ENCODE measurements around the gene GPAT3.
A peak's percentile ranks its signal among the peaks of the same experiment; 100 is the strongest.
"Not testable (repeated sequence)": the region's sequence is repeated elsewhere in the genome, so short reads cannot be mapped to it uniquely, and the experiment has no call there.

Gene GPAT3

DNA sequence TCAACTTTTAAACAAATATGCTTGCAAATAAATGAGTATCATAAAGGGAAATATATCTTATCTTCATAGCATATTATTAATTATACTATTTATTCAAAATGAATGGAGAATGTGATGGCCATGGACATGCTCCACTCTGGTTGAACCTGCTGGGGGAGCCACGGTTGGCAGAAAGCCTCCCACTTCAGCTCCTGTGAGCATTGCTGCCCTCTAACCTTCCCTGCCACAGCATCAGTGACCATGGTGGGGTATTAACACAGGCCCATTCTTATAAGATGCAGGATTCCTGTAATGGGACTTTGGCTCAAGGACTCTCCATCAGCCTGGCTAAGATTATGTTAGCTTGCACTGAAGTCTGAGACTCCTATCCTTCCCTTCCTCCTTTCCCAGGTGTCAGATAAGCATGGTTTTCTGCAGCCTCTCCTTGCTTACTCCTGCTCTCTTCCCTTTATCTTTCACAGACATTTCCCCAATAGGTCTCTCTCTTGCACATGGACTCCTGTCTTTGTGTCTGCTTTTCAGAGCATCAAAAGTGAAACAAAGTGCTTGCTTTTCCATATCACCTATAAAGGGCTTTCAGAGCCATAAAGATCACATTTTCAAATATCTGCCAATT, 46.1 kb upstream of the GPAT3 start:
- H3K9me3 ChIP-seq (ENCODE audit: control insufficient read depth, insufficient read depth, low read depth, low read length) = no peaks in the 10 kb centered on the region
- no peak overlapping the region for H3K27ac ChIP-seq (ENCODE audit: extremely low read depth, low read depth, low read length)
- no peaks in the 10 kb centered on the region for H3K36me3 ChIP-seq (ENCODE audit: control insufficient read depth in 2 of 2, insufficient read depth in 1 of 2, low read length in 2 of 2)
- POLR2A ChIA-PET = no interaction called here
- CTCF ChIA-PET = interaction anchor here (0.7 to 1.7 kb wide), 4 partner anchors 8 to 647 kb away, joined by 3 to 8 read pairs (median 4); no protein-coding TSS in a partner anchor
- TF ChIP-seq, protein P1, sequence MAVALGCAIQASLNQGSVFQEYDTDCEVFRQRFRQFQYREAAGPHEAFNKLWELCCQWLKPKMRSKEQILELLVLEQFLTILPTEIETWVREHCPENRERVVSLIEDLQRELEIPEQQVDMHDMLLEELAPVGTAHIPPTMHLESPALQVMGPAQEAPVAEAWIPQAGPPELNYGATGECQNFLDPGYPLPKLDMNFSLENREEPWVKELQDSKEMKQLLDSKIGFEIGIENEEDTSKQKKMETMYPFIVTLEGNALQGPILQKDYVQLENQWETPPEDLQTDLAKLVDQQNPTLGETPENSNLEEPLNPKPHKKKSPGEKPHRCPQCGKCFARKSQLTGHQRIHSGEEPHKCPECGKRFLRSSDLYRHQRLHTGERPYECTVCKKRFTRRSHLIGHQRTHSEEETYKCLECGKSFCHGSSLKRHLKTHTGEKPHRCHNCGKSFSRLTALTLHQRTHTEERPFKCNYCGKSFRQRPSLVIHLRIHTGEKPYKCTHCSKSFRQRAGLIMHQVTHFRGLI (tag by site-specific recombination; IDR thresholded peaks at IDR 0.05) = no peak
- TF ChIP-seq, protein P2, sequence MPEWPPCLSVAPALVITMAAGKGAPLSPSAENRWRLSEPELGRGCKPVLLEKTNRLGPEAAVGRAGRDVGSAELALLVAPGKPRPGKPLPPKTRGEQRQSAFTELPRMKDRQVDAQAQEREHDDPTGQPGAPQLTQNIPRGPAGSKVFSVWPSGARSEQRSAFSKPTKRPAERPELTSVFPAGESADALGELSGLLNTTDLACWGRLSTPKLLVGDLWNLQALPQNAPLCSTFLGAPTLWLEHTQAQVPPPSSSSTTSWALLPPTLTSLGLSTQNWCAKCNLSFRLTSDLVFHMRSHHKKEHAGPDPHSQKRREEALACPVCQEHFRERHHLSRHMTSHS (tag by site-specific recombination; IDR thresholded peaks at IDR 0.05) = no peak
- H3K4me3 ChIP-seq (ENCODE audit: low read depth, low read length) = no peak overlapping the region
- no peaks in the 10 kb centered on the region for H3K4me1 ChIP-seq (ENCODE audit: control insufficient read depth, insufficient read depth, low read length)

DNA sequence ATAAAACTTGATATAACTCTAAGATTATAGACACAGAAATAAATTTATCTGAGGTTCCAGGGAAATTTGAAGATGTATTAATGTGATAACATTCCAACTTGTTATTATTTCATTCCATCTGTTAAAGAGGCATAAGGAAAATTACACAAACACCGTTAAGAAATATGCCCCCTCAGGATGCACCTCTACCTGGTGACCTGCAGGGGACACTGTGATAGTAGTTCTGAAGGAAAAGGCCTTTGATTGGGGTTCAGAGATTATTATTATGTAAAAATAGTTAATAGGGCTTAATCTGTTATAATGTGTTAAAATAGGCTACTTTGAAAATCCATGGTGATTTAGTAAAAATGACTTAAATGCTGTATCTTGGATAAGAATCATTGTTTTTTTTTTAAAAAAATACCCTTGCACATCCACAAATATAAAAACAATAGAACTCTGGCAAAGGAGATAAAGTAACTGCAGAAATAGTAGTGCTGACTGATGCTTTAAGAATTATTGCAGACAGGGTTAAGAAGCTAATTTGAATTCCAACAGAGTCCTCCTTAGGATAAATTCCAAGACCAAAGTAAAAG, 44.9 kb upstream of the GPAT3 start:
- TF ChIP-seq ZBTB10 (tag by site-specific recombination; IDR thresholded peaks at IDR 0.05) (no peak), HOXA7 (CRISPR knock-in tag; IDR thresholded peaks at IDR 0.05; ENCODE audit: borderline replicate concordance) (no peak), YY2 (tag by site-specific recombination; IDR thresholded peaks at IDR 0.05) (no peak), ZNF362 (tag by site-specific recombination; IDR thresholded peaks at IDR 0.05) (peak; percentile 47; the same call in 1 of the 2 replicates)
- ChIA-PET POLR2A (no interaction called here), CTCF (interaction anchor here (0.5 to 1.9 kb wide), 11 partner anchors 10 to 1096 kb away, joined by 3 to 9 read pairs (median 3); no protein-coding TSS in a partner anchor)
- H3K27ac ChIP-seq (ENCODE audit: extremely low read depth, low read depth, low read length) = no peak overlapping the region
- H3K36me3 ChIP-seq (ENCODE audit: control insufficient read depth in 2 of 2, insufficient read depth in 1 of 2, low read length in 2 of 2) = no peaks in the 10 kb centered on the region
- no peaks in the 10 kb centered on the region for H3K9me3 ChIP-seq (ENCODE audit: control insufficient read depth, insufficient read depth, low read depth, low read length)
- H3K4me1 ChIP-seq (ENCODE audit: control insufficient read depth, insufficient read depth, low read length) = no peaks in the 10 kb centered on the region
- H3K4me3 ChIP-seq (ENCODE audit: low read depth, low read length) = no peak overlapping the region

DNA sequence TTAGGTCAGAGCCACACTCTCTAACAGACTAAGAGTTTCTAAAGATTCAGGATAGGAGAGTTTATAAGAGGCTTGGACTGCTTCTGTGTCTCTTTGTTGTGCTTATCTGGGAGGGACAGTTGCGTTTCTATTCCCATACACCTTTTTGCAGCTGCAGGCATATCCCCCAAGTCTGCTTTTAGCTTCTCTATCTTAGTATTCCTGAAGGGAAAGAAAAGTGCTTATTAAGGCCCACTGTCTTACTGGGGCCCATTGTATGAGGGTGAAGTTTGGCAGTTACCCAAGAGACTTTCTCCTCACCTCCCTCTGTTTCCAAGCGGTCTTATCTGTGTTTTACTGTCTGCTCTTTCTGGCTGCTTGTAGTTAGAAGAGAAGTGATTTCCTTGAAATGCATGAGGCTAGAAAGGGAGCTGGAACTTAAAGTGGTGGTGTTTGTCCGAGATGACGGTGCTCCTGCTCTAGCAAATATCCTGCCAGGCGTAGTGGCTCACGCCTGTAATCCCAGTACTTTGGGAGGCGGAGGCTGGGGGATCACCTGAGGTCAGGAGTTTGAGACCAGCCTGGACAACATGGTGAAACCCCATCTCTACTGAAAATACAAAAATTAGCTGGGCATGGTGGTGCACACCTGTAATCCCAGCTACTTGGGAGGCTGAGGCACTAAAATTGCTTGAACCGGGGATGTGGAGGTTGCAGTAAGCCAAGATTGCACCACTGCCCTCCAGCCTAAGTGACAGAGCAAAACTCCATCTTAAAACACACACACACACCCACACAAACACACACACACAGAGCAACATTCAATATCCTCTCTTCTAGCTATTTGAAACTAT, 39.6 kb upstream of the GPAT3 start:
- POLR2A ChIA-PET; H3K36me3 ChIP-seq (ENCODE audit: control insufficient read depth in 2 of 2, insufficient read depth in 1 of 2, low read length in 2 of 2); H3K4me1 ChIP-seq (ENCODE audit: control insufficient read depth, insufficient read depth, low read length); CTCF ChIA-PET; H3K4me3 ChIP-seq (ENCODE audit: low read depth, low read length); H3K9me3 ChIP-seq (ENCODE audit: control insufficient read depth, insufficient read depth, low read depth, low read length); H3K27ac ChIP-seq (ENCODE audit: extremely low read depth, low read depth, low read length): not testable (repeated sequence)

DNA sequence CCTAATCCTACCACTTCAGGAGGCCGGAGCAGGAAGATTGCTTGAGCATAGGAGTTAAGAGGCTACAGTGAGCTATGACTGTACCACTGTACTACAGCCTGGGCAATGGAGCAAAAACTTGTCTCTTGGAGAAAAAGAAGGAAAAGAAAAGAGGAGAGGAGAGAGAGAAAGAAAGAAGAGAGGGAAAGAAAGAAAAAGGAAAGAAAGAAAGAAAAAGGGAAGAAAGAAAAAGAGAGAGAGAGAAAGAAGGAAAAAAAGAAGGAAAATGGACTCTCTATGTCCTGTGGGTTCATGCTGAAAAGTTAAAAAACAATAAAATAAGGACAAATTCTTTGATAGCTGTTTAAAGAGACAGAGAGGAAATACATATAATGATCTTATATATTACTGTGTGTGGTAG, 37.7 kb upstream of the GPAT3 start:
- Histone ChIP-seq H3K27ac (ENCODE audit: extremely low read depth, low read depth, low read length) (no peak overlapping the region), H3K36me3 (ENCODE audit: control insufficient read depth in 2 of 2, insufficient read depth in 1 of 2, low read length in 2 of 2) (no peaks in the 10 kb centered on the region), H3K4me3 (ENCODE audit: low read depth, low read length) (no peak overlapping the region), H3K9me3 (ENCODE audit: control insufficient read depth, insufficient read depth, low read depth, low read length) (no peaks in the 10 kb centered on the region), H3K4me1 (ENCODE audit: control insufficient read depth, insufficient read depth, low read length) (no peaks in the 10 kb centered on the region)
- TF ChIP-seq IKZF3 (tag by site-specific recombination; IDR thresholded peaks at IDR 0.05) (no peak), ZNF366 (tag by site-specific recombination; conservative IDR thresholded peaks at IDR 0.05) (peak; percentile 73)
- ChIA-PET POLR2A (no interaction called here), CTCF (interaction anchor here (0.6 to 1.4 kb wide), 5 partner anchors 9 to 147 kb away, joined by 3 to 8 read pairs (median 4); no protein-coding TSS in a partner anchor)
